ENCODE data around the gene UBA1. TPM values are rescaled to one million over a fixed set of nuclear protein-coding genes. Genes with fewer than 3 reads are reported as not detected.
A peak's percentile ranks its signal among the peaks of the same experiment; 100 is the strongest.

The UBA1 gene
- total RNA-seq, 1 donor from 2014 or later: 244 TPM

DNA sequence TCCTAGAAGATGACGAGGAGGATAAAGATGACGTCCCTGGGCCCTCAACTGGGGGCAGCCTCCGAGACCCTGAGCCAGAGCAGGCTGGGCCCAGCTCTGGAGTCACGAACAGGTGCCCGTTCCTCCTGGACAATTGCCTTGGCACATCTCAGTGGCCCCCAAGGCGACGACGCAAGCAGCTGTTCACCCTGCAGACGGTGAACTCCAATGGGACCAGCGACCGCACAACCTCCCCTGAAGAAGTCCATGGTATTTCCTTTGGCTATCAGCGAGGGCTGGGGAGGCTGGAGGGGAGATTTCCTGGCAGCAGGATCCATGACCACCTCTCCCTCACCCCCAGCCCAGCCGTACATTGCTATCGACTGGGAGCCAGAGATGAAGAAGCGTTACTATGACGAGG, 51.0 kb downstream of the UBA1 start:
- DNase-seq (ENCODE audit: low read depth) (no peak), FAIRE-seq (no peak)
- Mint-ChIP-seq H3K27ac (ENCODE audit: unreplicated experiment) (no peak overlapping the region), H3K4me3 (ENCODE audit: unreplicated experiment) (no peak overlapping the region), H3K27me3 (ENCODE audit: low read depth, unreplicated experiment) (no peaks in the 10 kb centered on the region), H3K36me3 (ENCODE audit: low read depth, unreplicated experiment) (peaks cover 18% of the 10 kb centered on the region), H3K4me1 (ENCODE audit: low read depth, unreplicated experiment) (peaks cover 2% of the 10 kb centered on the region), H3K9me3 (ENCODE audit: unreplicated experiment) (no peaks in the 10 kb centered on the region)
- no peak overlapping the region for H3K27ac ChIP-seq (ENCODE audit: low read depth, low read length)
- no peak for TF ChIP-seq EZH2 (IDR thresholded peaks at IDR 0.05; ENCODE audit: insufficient read depth, low read length)
- no peak for TF ChIP-seq CTCF (IDR thresholded peaks at IDR 0.05; ENCODE audit: insufficient read depth, low read depth, low read length)
- no peak overlapping the region for H2AFZ ChIP-seq (ENCODE audit: low read depth, low read length)
- peaks cover 2% of the 10 kb centered on the region for H4K20me1 ChIP-seq (ENCODE audit: insufficient read depth, low read length)
- H3K4me1 ChIP-seq (ENCODE audit: insufficient read depth, low read length): peaks cover 4% of the 10 kb centered on the region
- no peak overlapping the region for H3K9ac ChIP-seq (ENCODE audit: low read length)
- no peak overlapping the region for H3K4me3 ChIP-seq (ENCODE audit: insufficient read depth, low read depth, low read length)
- H3K36me3 ChIP-seq (ENCODE audit: insufficient read depth, low read length): peaks cover 10% of the 10 kb centered on the region
- peaks cover 4% of the 10 kb centered on the region for H3K79me2 ChIP-seq (ENCODE audit: insufficient read depth, low read length)
- H3K4me2 ChIP-seq (ENCODE audit: low read length): no peak overlapping the region
- H3K9me3 ChIP-seq (ENCODE audit: insufficient read depth, low read depth, low read length): no peaks in the 10 kb centered on the region
- no peaks in the 10 kb centered on the region for H3K27me3 ChIP-seq (ENCODE audit: insufficient read depth, low read length)

GRCh38 chrX:47245156-47245555, 51.5 kb downstream of the UBA1 start:
- TF ChIP-seq EZH2 (IDR thresholded peaks at IDR 0.05; ENCODE audit: insufficient read depth, low read length) (no peak), CTCF (IDR thresholded peaks at IDR 0.05; ENCODE audit: insufficient read depth, low read depth, low read length) (no peak)
- H3K79me2 ChIP-seq (ENCODE audit: insufficient read depth, low read length): no peaks in the 10 kb centered on the region
- H3K27me3 ChIP-seq (ENCODE audit: insufficient read depth, low read length): no peaks in the 10 kb centered on the region
- H3K27ac ChIP-seq (ENCODE audit: low read depth, low read length): no peak overlapping the region
- no peaks in the 10 kb centered on the region for H3K9me3 ChIP-seq (ENCODE audit: insufficient read depth, low read depth, low read length)
- peaks cover 9% of the 10 kb centered on the region for H3K36me3 ChIP-seq (ENCODE audit: insufficient read depth, low read length)
- no peaks in the 10 kb centered on the region for H4K20me1 ChIP-seq (ENCODE audit: insufficient read depth, low read length)
- no peaks in the 10 kb centered on the region for H3K27me3 Mint-ChIP-seq (ENCODE audit: low read depth, unreplicated experiment)
- H3K4me1 Mint-ChIP-seq (ENCODE audit: low read depth, unreplicated experiment): peaks cover 2% of the 10 kb centered on the region
- peaks cover 14% of the 10 kb centered on the region for H3K36me3 Mint-ChIP-seq (ENCODE audit: low read depth, unreplicated experiment)
- H3K9me3 Mint-ChIP-seq (ENCODE audit: unreplicated experiment): no peaks in the 10 kb centered on the region
- H2AFZ ChIP-seq (ENCODE audit: low read depth, low read length): no peak overlapping the region
- DNase-seq (ENCODE audit: low read depth) (no peak), FAIRE-seq (no peak)
- peaks cover 4% of the 10 kb centered on the region for H3K4me1 ChIP-seq (ENCODE audit: insufficient read depth, low read length)
- H3K4me2 ChIP-seq (ENCODE audit: low read length): no peak overlapping the region
- H3K4me3 Mint-ChIP-seq (ENCODE audit: unreplicated experiment): no peak overlapping the region
- H3K27ac Mint-ChIP-seq (ENCODE audit: unreplicated experiment): no peak overlapping the region
- no peak overlapping the region for H3K4me3 ChIP-seq (ENCODE audit: insufficient read depth, low read depth, low read length)
- H3K9ac ChIP-seq (ENCODE audit: low read length): no peak overlapping the region

- peaks cover 2% of the 10 kb centered on the region for H3K4me1 Mint-ChIP-seq (ENCODE audit: low read depth, unreplicated experiment)
- H4K20me1 ChIP-seq (ENCODE audit: insufficient read depth, low read length): no peaks in the 10 kb centered on the region
- H3K4me2 ChIP-seq (ENCODE audit: low read length): peak overlapping the region; percentile 32
- H3K27ac Mint-ChIP-seq (ENCODE audit: unreplicated experiment): no peak overlapping the region
- peaks cover 3% of the 10 kb centered on the region for H3K9me3 Mint-ChIP-seq (ENCODE audit: unreplicated experiment)
- peak; percentile 75 for FAIRE-seq
- H3K9ac ChIP-seq (ENCODE audit: low read length): peak overlapping the region; percentile 67
- no peak for TF ChIP-seq CTCF (IDR thresholded peaks at IDR 0.05; ENCODE audit: insufficient read depth, low read depth, low read length)
- TF ChIP-seq EZH2 (IDR thresholded peaks at IDR 0.05; ENCODE audit: insufficient read depth, low read length): no peak
- peaks cover 5% of the 10 kb centered on the region for H3K36me3 Mint-ChIP-seq (ENCODE audit: low read depth, unreplicated experiment)
- H3K27me3 Mint-ChIP-seq (ENCODE audit: low read depth, unreplicated experiment): no peaks in the 10 kb centered on the region
- H3K79me2 ChIP-seq (ENCODE audit: insufficient read depth, low read length): no peaks in the 10 kb centered on the region
- peak overlapping the region; percentile 68 for H3K27ac ChIP-seq (ENCODE audit: low read depth, low read length)
- peaks cover 9% of the 10 kb centered on the region for H3K36me3 ChIP-seq (ENCODE audit: insufficient read depth, low read length)
- peaks cover 4% of the 10 kb centered on the region for H3K4me1 ChIP-seq (ENCODE audit: insufficient read depth, low read length)
- no peaks in the 10 kb centered on the region for H3K9me3 ChIP-seq (ENCODE audit: insufficient read depth, low read depth, low read length)
- H3K4me3 ChIP-seq (ENCODE audit: insufficient read depth, low read depth, low read length): no peak overlapping the region
- H3K4me3 Mint-ChIP-seq (ENCODE audit: unreplicated experiment): no peak overlapping the region
- peak; percentile 67 for DNase-seq (ENCODE audit: low read depth)
- H3K27me3 ChIP-seq (ENCODE audit: insufficient read depth, low read length): no peaks in the 10 kb centered on the region
- H2AFZ ChIP-seq (ENCODE audit: low read depth, low read length): no peak overlapping the region
Measured at GRCh38 chrX:47247206-47247998, 53.8 kb downstream of the UBA1 start.
